GM12865 (cell line): ENCODE results near the gene PDE7B.

Experiments used
- DNase-seq: peaks from one replicate; pipeline ENCODE4 v3.0.0; 2010; ENCODE audit warnings: low read depth
- H3K4me3 ChIP-seq: 2 replicates; pipeline ENCODE4 v1.5.1; 2011; ENCODE audit warnings: mild to moderate bottlenecking, low read depth, low read length, control low read depth
- TF ChIP-seq, protein P1 (sequence below): IDR thresholded peaks from 2 replicates; pipeline ENCODE4 v1.5.1; 2011; ENCODE audit warnings: low read length, control low read depth, low read depth, inconsistent platforms; ENCODE audit not compliant: insufficient read depth; ENCODE audit errors: missing control alignments

PDE7B gene

DNA sequence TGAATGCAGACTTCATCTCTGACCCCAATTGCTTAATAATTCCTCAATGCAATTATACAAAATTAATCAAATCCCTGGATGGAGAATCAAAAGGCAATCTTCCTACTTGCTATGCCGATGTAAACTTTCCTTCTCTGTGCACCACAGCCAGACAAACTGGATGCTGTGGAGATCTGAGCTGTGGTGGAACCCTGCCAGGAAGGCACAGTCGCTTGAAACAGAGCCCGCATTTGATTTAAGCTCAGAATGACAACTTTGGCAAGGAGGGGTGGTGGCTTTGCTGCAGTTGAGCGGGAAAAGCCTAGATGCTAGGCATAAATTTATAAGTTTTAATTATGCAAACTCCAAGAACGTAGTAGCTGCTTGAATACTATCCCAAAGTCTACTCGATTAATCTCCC, 207.8 kb downstream of the PDE7B start:
- TF ChIP-seq, protein P1, sequence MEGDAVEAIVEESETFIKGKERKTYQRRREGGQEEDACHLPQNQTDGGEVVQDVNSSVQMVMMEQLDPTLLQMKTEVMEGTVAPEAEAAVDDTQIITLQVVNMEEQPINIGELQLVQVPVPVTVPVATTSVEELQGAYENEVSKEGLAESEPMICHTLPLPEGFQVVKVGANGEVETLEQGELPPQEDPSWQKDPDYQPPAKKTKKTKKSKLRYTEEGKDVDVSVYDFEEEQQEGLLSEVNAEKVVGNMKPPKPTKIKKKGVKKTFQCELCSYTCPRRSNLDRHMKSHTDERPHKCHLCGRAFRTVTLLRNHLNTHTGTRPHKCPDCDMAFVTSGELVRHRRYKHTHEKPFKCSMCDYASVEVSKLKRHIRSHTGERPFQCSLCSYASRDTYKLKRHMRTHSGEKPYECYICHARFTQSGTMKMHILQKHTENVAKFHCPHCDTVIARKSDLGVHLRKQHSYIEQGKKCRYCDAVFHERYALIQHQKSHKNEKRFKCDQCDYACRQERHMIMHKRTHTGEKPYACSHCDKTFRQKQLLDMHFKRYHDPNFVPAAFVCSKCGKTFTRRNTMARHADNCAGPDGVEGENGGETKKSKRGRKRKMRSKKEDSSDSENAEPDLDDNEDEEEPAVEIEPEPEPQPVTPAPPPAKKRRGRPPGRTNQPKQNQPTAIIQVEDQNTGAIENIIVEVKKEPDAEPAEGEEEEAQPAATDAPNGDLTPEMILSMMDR: no peak
- DNase-seq: no peak

DNA sequence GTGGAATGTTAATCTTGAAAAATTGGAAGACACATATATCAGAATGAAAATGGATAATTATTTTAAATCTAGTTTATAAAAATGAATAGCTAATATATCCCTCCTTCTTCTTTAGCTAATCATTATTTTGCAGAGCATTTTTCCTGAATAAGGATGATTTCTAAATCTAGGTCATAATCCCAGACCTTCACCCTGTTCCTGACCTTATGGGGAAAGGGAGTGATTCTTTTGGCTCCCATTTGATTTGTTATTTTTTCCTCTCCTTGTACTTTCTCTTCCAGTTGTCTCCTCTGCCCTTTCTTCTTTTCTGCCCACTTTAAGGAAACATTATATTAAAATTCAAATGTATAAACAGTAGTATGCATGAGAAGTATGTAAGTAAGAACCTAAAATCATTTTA, 208.6 kb downstream of the PDE7B start:
- TF ChIP-seq, protein P1: no peak
- no peak for DNase-seq
- no peak overlapping the region for H3K4me3 ChIP-seq

More for the DNA sequence above, 207.8 kb downstream of the PDE7B start:
- no peak overlapping the region for H3K4me3 ChIP-seq

DNA sequence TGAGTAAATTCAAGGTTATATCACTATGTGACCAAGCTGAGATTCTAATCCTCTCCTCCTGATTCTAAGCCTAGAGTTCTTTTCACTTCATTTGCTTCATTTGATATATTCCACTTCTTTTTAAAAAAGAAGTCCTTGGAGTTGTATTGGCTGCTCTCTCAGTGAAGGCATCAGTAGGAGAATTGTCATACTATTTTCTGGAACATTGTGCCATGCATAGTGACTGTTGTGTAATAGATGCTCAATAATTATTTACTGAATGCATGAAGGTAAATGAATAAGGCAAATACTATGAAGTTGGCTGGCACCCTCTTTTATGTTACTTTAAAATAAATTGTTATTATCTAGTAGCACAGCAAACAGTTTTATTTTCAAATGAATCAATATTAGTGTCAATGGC, 209.3 kb downstream of the PDE7B start:
- no peak overlapping the region for H3K4me3 ChIP-seq
- TF ChIP-seq, protein P1: no peak
- DNase-seq: no peak

DNA sequence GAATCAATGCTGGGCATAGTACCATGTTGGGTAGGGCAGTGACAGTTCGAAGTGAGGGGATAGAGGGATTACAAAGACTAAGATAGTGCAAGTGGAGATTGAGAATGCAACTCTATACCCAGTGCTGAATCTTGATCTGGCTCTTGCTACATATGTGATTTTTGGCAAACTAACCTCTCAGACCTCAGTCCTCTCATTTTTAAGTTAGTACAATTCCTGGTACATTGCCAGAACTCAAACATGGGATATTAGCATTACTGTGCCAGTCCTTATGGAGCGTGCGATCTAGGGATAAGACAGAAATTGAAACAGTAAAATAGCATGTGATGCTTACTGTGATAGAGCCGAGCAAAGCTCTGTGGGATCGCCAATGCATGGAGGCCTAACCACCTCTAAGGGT, 210.2 kb downstream of the PDE7B start:
- no peak for DNase-seq
- no peak overlapping the region for H3K4me3 ChIP-seq
- TF ChIP-seq, protein P1: no peak

DNA sequence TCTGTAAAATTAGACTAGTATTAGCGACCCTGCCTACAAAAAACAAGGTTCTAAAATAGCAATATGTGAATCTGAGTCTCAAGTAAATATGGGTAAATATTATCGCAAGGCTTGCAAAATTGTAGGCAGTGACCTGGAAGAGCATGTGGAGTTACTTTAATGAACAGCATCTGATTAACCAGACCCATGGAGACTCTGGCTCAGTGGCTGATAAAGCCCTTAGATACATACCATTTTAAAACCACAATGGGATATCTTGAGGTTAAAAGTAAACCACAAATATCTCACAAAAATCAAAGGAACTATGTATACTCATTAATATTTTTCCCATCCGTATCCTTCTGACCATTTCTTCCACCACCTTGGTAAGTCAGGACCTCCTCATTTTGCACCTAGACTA, 211.6 kb downstream of the PDE7B start:
- DNase-seq: no peak

DNA sequence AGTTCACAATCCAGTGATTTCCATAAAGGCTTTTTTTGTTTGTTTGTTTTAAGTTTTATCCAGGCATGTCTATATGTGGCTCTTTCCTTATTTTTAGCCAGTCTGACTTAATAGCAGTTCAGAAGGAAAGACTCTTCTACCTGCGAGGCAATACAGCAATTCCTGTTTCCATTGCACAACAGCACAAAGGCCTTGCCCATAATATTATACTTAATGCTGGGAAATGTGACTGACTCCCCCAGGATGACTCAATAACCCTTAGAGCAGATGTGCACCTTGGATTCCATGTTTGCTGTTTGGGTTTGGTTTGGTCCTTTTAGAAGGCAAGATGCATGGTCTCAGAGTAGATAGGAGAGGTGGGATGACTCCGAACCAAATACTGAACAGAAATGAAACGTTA, 214.5 kb downstream of the PDE7B start:
- TF ChIP-seq, protein P1: no peak
- H3K4me3 ChIP-seq: no peak overlapping the region
- DNase-seq: no peak

More for the DNA sequence above, 211.6 kb downstream of the PDE7B start:
- no peak overlapping the region for H3K4me3 ChIP-seq
- TF ChIP-seq, protein P1: no peak

DNA sequence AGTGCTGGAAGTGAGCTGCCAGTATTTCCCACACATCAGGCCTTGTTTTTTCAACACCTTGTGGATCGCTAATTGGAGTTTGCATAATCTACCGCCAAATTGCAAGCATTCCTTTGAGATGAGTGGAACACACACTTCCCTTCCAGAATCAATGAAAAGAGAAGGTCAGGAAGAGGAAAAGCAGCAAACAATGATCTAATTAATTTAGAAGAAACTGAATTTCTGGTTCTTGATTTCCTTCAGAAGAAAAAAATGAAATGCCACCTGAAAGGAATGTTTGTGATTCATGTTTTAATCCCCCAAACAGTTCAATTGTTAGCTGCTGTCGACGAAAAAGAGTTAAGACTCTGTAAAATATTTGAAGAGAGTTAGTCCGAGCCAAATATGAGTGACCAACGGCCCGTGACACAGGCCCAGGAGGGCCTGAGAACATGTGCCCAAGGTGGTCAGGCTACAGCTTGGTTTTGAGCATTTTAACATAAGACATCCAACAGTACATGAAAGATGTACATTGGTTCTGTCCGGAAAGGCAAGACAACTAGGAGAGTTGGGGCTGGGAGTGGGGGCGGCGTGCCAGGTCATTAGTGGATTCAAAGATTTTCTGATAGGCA, 216.3 kb downstream of the PDE7B start:
- TF ChIP-seq, protein P1: no peak
- no peak for DNase-seq
- no peak overlapping the region for H3K4me3 ChIP-seq
